Osteocyte (in vitro differentiated cells): Measurements from ENCODE around the gene MAX. TPM values are rescaled to one million over a fixed set of nuclear protein-coding genes. Genes with fewer than 3 reads are reported as not detected.

Source experiments
- DNase-seq: peaks from one replicate; pipeline ENCODE4 v3.0.0; 2021; ENCODE audit warnings: mixed read lengths; ENCODE audit not compliant: unreplicated experiment; ENCODE audit errors: extremely low spot score
- H3K27ac Mint-ChIP-seq: one replicate; pipeline ENCODE4 v1.8.0; 2021; ENCODE audit warnings: mild to moderate bottlenecking, mixed read lengths; ENCODE audit not compliant: unreplicated experiment
- H3K27me3 Mint-ChIP-seq: one replicate; pipeline ENCODE4 v1.8.0; 2021; ENCODE audit warnings: mixed read lengths; ENCODE audit not compliant: unreplicated experiment
- H3K36me3 Mint-ChIP-seq: one replicate; pipeline ENCODE4 v1.8.0; 2021; ENCODE audit warnings: mixed read lengths; ENCODE audit not compliant: unreplicated experiment
- H3K4me1 Mint-ChIP-seq: one replicate; pipeline ENCODE4 v1.8.0; 2021; ENCODE audit warnings: mixed read lengths; ENCODE audit not compliant: unreplicated experiment
- H3K4me3 Mint-ChIP-seq: one replicate; pipeline ENCODE4 v1.8.0; 2021; ENCODE audit warnings: mild to moderate bottlenecking, moderate library complexity, mixed read lengths; ENCODE audit not compliant: unreplicated experiment
- H3K9me3 Mint-ChIP-seq: one replicate; pipeline ENCODE4 v1.8.0; 2021; ENCODE audit warnings: mixed read lengths; ENCODE audit not compliant: unreplicated experiment
- CTCF ChIP-seq: fragments of 200-600 bp; sonication (generic); IDR thresholded peaks from 2 replicates; pipeline ENCODE4 v1.5.0; 2021; ENCODE audit warnings: antibody characterized with exemption, mild to moderate bottlenecking, moderate library complexity
- total RNA-seq: library from RNA; stranded (reverse); gene quantifications from 2 replicates; pipeline ENCODE4 v1.2.1, GENCODE V29; 2021

Gene MAX
- total RNA-seq, 1 donor from 2014 or later = 120 TPM

GRCh38 chr14:65072937-65073336 is 29.4 kb downstream of the MAX start:
- no peak for DNase-seq
- Mint-ChIP-seq H3K27ac (no peak overlapping the region), H3K4me1 (peaks cover 3% of the 10 kb centered on the region), H3K9me3 (no peaks in the 10 kb centered on the region), H3K4me3 (no peak overlapping the region), H3K36me3 (peaks cover 45% of the 10 kb centered on the region), H3K27me3 (no peaks in the 10 kb centered on the region)
- TF ChIP-seq CTCF = no peak

DNA sequence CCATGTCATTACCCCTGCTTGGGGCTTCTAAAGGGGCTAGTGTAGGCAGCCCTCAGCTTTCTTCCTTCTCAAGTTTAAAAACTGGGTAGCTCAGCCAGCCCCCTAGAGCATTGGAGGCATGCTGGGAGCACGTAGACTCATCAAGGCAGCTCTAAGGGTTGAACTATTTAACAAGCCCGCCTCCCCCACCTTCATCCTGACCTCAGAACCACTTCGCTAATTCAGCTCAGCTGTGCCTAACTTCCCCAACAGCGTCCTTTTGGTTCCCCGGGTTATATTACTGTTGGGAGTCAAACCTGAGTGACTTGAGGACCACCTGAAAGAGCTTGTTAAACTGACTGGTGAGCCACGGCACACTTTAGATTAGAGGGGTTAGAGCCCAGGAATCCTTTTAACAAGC is 30.1 kb downstream of the MAX start:
- Mint-ChIP-seq H3K4me3 (no peak overlapping the region), H3K9me3 (no peaks in the 10 kb centered on the region), H3K27me3 (no peaks in the 10 kb centered on the region), H3K4me1 (peaks cover 3% of the 10 kb centered on the region), H3K27ac (no peak overlapping the region), H3K36me3 (peaks cover 40% of the 10 kb centered on the region)
- TF ChIP-seq CTCF = no peak
- DNase-seq = no peak

- TF ChIP-seq CTCF = no peak
- no peak for DNase-seq
- H3K27ac Mint-ChIP-seq = no peak overlapping the region
- H3K4me1 Mint-ChIP-seq = peaks cover 3% of the 10 kb centered on the region
- H3K4me3 Mint-ChIP-seq = no peak overlapping the region
- H3K36me3 Mint-ChIP-seq = peaks cover 35% of the 10 kb centered on the region
- H3K27me3 Mint-ChIP-seq = no peaks in the 10 kb centered on the region
- no peaks in the 10 kb centered on the region for H3K9me3 Mint-ChIP-seq
Measured at GRCh38 chr14:65071544-65071943, 30.8 kb downstream of the MAX start.

DNA sequence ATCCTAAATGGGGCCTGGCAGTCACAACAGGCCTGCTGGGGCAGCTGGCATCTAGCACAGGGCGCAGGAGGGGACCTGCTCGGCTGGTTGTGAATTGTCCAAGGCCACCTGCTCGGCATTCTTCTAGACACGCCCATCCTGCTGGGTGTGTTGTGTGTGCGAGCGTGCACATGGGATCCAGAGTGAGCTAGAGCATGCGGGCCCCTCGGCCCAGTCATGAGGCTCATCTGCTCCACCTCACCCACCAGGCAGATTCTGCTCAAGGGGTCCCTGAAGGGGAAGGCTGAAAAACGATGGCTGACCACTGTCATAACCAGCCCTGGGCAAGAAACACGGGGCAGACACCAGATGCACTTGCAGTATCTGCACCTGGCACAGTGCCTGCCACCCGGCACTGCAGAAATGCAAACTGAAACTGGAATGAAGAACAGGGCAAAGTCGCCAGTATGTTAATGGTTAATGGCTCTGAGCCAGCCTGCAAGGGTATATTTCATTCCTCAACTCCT is 31.8 kb downstream of the MAX start:
- no peaks in the 10 kb centered on the region for H3K9me3 Mint-ChIP-seq
- peaks cover 33% of the 10 kb centered on the region for H3K36me3 Mint-ChIP-seq
- H3K27ac Mint-ChIP-seq = no peak overlapping the region
- peaks cover 3% of the 10 kb centered on the region for H3K4me1 Mint-ChIP-seq
- no peak overlapping the region for H3K4me3 Mint-ChIP-seq
- DNase-seq = no peak
- TF ChIP-seq CTCF = no peak
- H3K27me3 Mint-ChIP-seq = no peaks in the 10 kb centered on the region

DNA sequence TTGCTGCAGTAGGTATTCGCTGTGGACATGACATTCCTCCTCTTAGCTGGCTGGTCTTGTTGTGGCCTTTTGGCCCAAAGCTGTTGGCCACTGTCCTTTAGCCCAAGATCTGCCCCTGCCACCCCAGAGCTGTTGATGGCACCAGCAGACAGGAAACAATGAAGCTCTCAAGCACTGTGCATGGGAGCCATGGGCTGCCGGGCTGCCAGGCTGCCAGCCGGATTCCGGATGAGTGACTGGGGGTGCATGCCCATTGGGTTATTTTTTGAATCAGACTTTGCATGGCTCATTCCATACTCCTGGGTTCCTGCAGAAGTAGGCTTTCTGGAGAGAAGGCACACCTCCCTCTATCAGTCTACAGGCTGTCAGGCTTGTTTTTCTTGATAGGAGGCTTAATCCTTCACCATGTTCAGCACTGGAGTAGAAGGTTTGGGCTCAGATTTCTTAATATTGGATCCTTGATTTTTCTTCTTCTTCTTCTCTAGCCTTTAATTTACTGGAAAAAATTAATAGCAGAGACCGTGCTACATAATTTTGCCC is 32.4 kb downstream of the MAX start:
- no peak for DNase-seq
- no peak overlapping the region for H3K27ac Mint-ChIP-seq

More for the DNA sequence above, 32.4 kb downstream of the MAX start:
- no peaks in the 10 kb centered on the region for H3K9me3 Mint-ChIP-seq
- H3K4me3 Mint-ChIP-seq = no peak overlapping the region
- peaks cover 3% of the 10 kb centered on the region for H3K4me1 Mint-ChIP-seq
- TF ChIP-seq CTCF = no peak
- no peaks in the 10 kb centered on the region for H3K27me3 Mint-ChIP-seq
- H3K36me3 Mint-ChIP-seq = peaks cover 32% of the 10 kb centered on the region
